Urinary bladder (tissue), 4 donors: Measurements from ENCODE around the gene PTPRN2. TPM values are rescaled to one million over a fixed set of nuclear protein-coding genes. Genes with fewer than 3 reads are reported as not detected.

ENCODE experiments used
- DNase-seq: peaks from one replicate; pipeline ENCODE4 v3.0.0-alpha.2; 2015; ENCODE audit errors: extremely low spot score
- H3K27ac ChIP-seq: one replicate; pipeline ENCODE4 v1.5.1; 2013; ENCODE audit warnings: low read depth, mild to moderate bottlenecking, moderate library complexity
- H3K36me3 ChIP-seq: one replicate; pipeline ENCODE4 v1.6.1; 2013; ENCODE audit warnings: mild to moderate bottlenecking, moderate library complexity; ENCODE audit not compliant: insufficient read depth
- H3K4me1 ChIP-seq: one replicate; pipeline ENCODE4 v1.6.1; 2013; ENCODE audit warnings: mild to moderate bottlenecking, moderate library complexity; ENCODE audit not compliant: insufficient read depth
- H3K4me3 ChIP-seq: one replicate; pipeline ENCODE4 v1.5.1; 2013; ENCODE audit warnings: low read depth, low read length
- WGBS: extraction: QIAGEN DNeasy Blood & Tissue Kit; methylation state at CpG from one replicate; pipeline ENCODE4 v1.1.7; 2013; 5-methylcytosine and 5-hydroxymethylcytosine counted together
- polyA plus RNA-seq: library from polyadenylated mRNA; stranded (reverse); fragments of 200-250 nt; gene quantifications from one replicate; pipeline ENCODE4 v1.2.3, GENCODE V29; 2013
- total RNA-seq: library from RNA; depleted of rRNA; stranded (reverse); fragments of >200 nt; gene quantifications from one replicate; pipeline ENCODE4 v1.2.3, GENCODE V29; 2014
- donor health status: healthy with polysubstance abuse.
- donor health status: healthy.

Gene PTPRN2
- total and polyA plus RNA-seq, 2 donors = 2.8 to 4.4 TPM

GRCh38 chr7:157775560-157776332 lies 811.9 kb downstream of the PTPRN2 start:
- Histone ChIP-seq H3K36me3 (no peaks in the 10 kb centered on the region), H3K4me3 (no peak overlapping the region), H3K4me1 (no peaks in the 10 kb centered on the region), H3K27ac (no peak overlapping the region)
- WGBS = 82% methylated on average over 24 of the region's 25 CpGs
- no peak for DNase-seq

- Histone ChIP-seq H3K4me1 (no peaks in the 10 kb centered on the region), H3K4me3 (no peak overlapping the region), H3K36me3 (no peaks in the 10 kb centered on the region), H3K27ac (no peak overlapping the region)
- DNase-seq = no peak
- WGBS = 84% methylated on average over 25 of the region's 25 CpGs
These were observed 812.5 kb downstream of the PTPRN2 start for GRCh38 chr7:157775021-157775559.

GRCh38 chr7:157774495-157774894 lies 813.1 kb downstream of the PTPRN2 start:
- Histone ChIP-seq H3K4me1 (no peaks in the 10 kb centered on the region), H3K27ac (no peak overlapping the region), H3K4me3 (no peak overlapping the region), H3K36me3 (no peaks in the 10 kb centered on the region)
- 82% methylated on average over 11 of the region's 11 CpGs for WGBS
- DNase-seq = no peak

- Histone ChIP-seq H3K27ac (no peak overlapping the region), H3K4me1 (no peaks in the 10 kb centered on the region), H3K4me3 (no peak overlapping the region), H3K36me3 (no peaks in the 10 kb centered on the region)
- no peak for DNase-seq
- WGBS = 83% methylated on average over 9 of the region's 9 CpGs
These were observed 814.3 kb downstream of the PTPRN2 start for GRCh38 chr7:157773361-157773760.

GRCh38 chr7:157772486-157773130 lies 815.0 kb downstream of the PTPRN2 start:
- H3K4me3 ChIP-seq = no peak overlapping the region
- WGBS = 88% methylated on average over 21 of the region's 21 CpGs
- H3K27ac ChIP-seq = no peak overlapping the region
- no peaks in the 10 kb centered on the region for H3K36me3 ChIP-seq
- no peak for DNase-seq
- H3K4me1 ChIP-seq = no peaks in the 10 kb centered on the region

GRCh38 chr7:157771689-157772088 lies 815.9 kb downstream of the PTPRN2 start:
- Histone ChIP-seq H3K4me1 (no peaks in the 10 kb centered on the region), H3K4me3 (no peak overlapping the region), H3K36me3 (no peaks in the 10 kb centered on the region), H3K27ac (no peak overlapping the region)
- WGBS = 94% methylated on average over 6 of the region's 6 CpGs
- no peak for DNase-seq

GRCh38 chr7:157770716-157771320 lies 816.8 kb downstream of the PTPRN2 start:
- Histone ChIP-seq H3K36me3 (no peaks in the 10 kb centered on the region), H3K4me3 (no peak overlapping the region), H3K27ac (no peak overlapping the region), H3K4me1 (no peaks in the 10 kb centered on the region)
- DNase-seq = no peak
- 93% methylated on average over 13 of the region's 13 CpGs for WGBS

- no peak overlapping the region for H3K4me3 ChIP-seq
- H3K27ac ChIP-seq = no peak overlapping the region
- no peaks in the 10 kb centered on the region for H3K4me1 ChIP-seq
- DNase-seq = no peak
- 74% methylated on average over 19 of the region's 19 CpGs for WGBS
- H3K36me3 ChIP-seq = no peaks in the 10 kb centered on the region
These were observed 818.0 kb downstream of the PTPRN2 start for GRCh38 chr7:157769526-157770215.

- WGBS = 41% methylated on average over 17 of the region's 17 CpGs
- DNase-seq = no peak
These were observed 818.5 kb downstream of the PTPRN2 start for GRCh38 chr7:157769086-157769485.

GRCh38 chr7:157768198-157768597 lies 819.4 kb downstream of the PTPRN2 start:
- no peak overlapping the region for H3K27ac ChIP-seq
- H3K36me3 ChIP-seq = no peaks in the 10 kb centered on the region
- DNase-seq = no peak
- H3K4me3 ChIP-seq = no peak overlapping the region
- 79% methylated on average over 22 of the region's 22 CpGs for WGBS
- H3K4me1 ChIP-seq = no peaks in the 10 kb centered on the region

More at GRCh38 chr7:157769086-157769485, 818.5 kb downstream of the PTPRN2 start:
- Histone ChIP-seq H3K4me3 (no peak overlapping the region), H3K4me1 (no peaks in the 10 kb centered on the region), H3K36me3 (no peaks in the 10 kb centered on the region), H3K27ac (no peak overlapping the region)

- Histone ChIP-seq H3K4me1 (no peaks in the 10 kb centered on the region), H3K27ac (no peak overlapping the region), H3K4me3 (no peak overlapping the region), H3K36me3 (no peaks in the 10 kb centered on the region)
- 81% methylated on average over 14 of the region's 14 CpGs for WGBS
- no peak for DNase-seq
These were observed 820.0 kb downstream of the PTPRN2 start for GRCh38 chr7:157767506-157768197.

GRCh38 chr7:157766098-157766497 lies 821.5 kb downstream of the PTPRN2 start:
- no peaks in the 10 kb centered on the region for H3K4me1 ChIP-seq
- H3K4me3 ChIP-seq = no peak overlapping the region
- H3K36me3 ChIP-seq = no peaks in the 10 kb centered on the region
- H3K27ac ChIP-seq = no peak overlapping the region
- DNase-seq = no peak

- no peak for DNase-seq
- no peaks in the 10 kb centered on the region for H3K36me3 ChIP-seq
- H3K27ac ChIP-seq = no peak overlapping the region
- 97% methylated on average over 1 of the region's 1 CpG for WGBS
- no peaks in the 10 kb centered on the region for H3K4me1 ChIP-seq
- no peak overlapping the region for H3K4me3 ChIP-seq
These were observed 822.6 kb downstream of the PTPRN2 start for GRCh38 chr7:157764946-157765537.
